HepG2 (cell line): ENCODE data around the gene PRR36. TPM values are rescaled to one million over a fixed set of nuclear protein-coding genes. Genes with fewer than 3 reads are reported as not detected.

Source experiments
- ATAC-seq: fragments of 200-7000 bp; cut with Tn5 transposase; 3 replicates; pipeline ENCODE4 v1.9.1; 2020; ENCODE audit warnings: mild to moderate bottlenecking, moderate library complexity
- BruUV-seq: library from RNA; stranded (reverse); fragments of 400-500 nt; replicated peaks from 2 replicates; lab custom pipeline; 2021; lab: Mats Ljungman, UMichigan
- CTCF ChIA-PET: fragments of 300-600 bp; formaldehyde crosslinking; extraction: SDS; loops from one replicate; lab custom pipeline; 2021; ENCODE audit warnings: low total read pairs, inconsistent platforms, low intra/inter-chr PET ratio; lab: Yijun Ruan, JAX
- POLR2A ChIA-PET: fragments of 350-600 bp; sonication (Branson Sonifier 250); formaldehyde crosslinking; loops from one replicate; lab custom pipeline; 2020; ENCODE audit warnings: antibody characterized with exemption, inconsistent platforms; lab: Yijun Ruan, JAX
- DNase-seq: peaks from one replicate; pipeline ENCODE4 v3.0.0-alpha.2; 2015; ENCODE audit warnings: low spot score
- FAIRE-seq: peaks from 3 replicates; lab custom pipeline; 2011; peaks lifted over from hg19 to GRCh38; lab: Jason Lieb, UNC
- H2AFZ ChIP-seq: one replicate; pipeline ENCODE4 v1.6.1; 2011; ENCODE audit warnings: low read length, inconsistent platforms
- H3K27ac ChIP-seq: fragments of 300-600 bp; 3 replicates; pipeline ENCODE4 v1.8.0; 2011; ENCODE audit warnings: mixed run types, mild to moderate bottlenecking, mixed read lengths, low read length, inconsistent platforms; ENCODE audit not compliant: insufficient read depth; ENCODE audit errors: extremely low read length
- H3K27me3 ChIP-seq, 2 experiments: fragments of 200-600 bp in 1 of 2; 2 replicates in 1 of 2; 3 replicates in 1 of 2; pipeline versions ENCODE4 v1.6.0 to v1.8.0; 2011; ENCODE audit warnings: low read length in 2 of 2, mild to moderate bottlenecking in 2 of 2, moderate library complexity in 2 of 2, inconsistent platforms in 1 of 2; ENCODE audit not compliant: insufficient read depth in 2 of 2, control insufficient read depth in 1 of 2
- H3K36me3 ChIP-seq, 2 experiments: fragments of 200-600 bp in 1 of 2; replicated peaks in 1 of 2; 2 replicates in 1 of 2; 3 replicates in 1 of 2; pipeline versions ENCODE4 v1.5.1 to v1.8.0; 2011; ENCODE audit warnings: low read length in 2 of 2, inconsistent platforms in 1 of 2; ENCODE audit not compliant: insufficient read depth in 2 of 2, control insufficient read depth in 1 of 2
- H3K4me1 ChIP-seq: 2 replicates; pipeline ENCODE4 v1.5.1; 2012; ENCODE audit warnings: low read length, inconsistent platforms; ENCODE audit not compliant: insufficient read depth
- H3K4me2 ChIP-seq: 2 replicates; pipeline ENCODE4 v1.6.0; 2011; ENCODE audit warnings: low read depth, low read length, inconsistent platforms
- H3K4me3 ChIP-seq, 3 experiments: fragments of 200-600 bp in 1 of 3; sonication (generic), shearing (Covaris generic) in 1 of 3; replicated peaks in 1 of 3; 2 replicates each; pipeline ENCODE4 v1.5.1; 2011 to 2016; ENCODE audit warnings: low read length in 3 of 3, inconsistent platforms in 2 of 3, low read depth in 2 of 3, mild to moderate bottlenecking in 2 of 3, control low read depth in 1 of 3, mixed read lengths in 1 of 3; ENCODE audit not compliant: insufficient read depth in 1 of 3
- H3K79me2 ChIP-seq: one replicate; pipeline ENCODE4 v1.6.1; 2011; ENCODE audit warnings: low read length, inconsistent platforms; ENCODE audit not compliant: insufficient read depth
- H3K9ac ChIP-seq: 2 replicates; pipeline ENCODE4 v1.6.0; 2011; ENCODE audit warnings: mild to moderate bottlenecking, low read depth, low read length, inconsistent platforms; ENCODE audit not compliant: insufficient read depth
- H3K9me3 ChIP-seq: 2 replicates; pipeline ENCODE4 v1.5.1; 2012; ENCODE audit warnings: mild to moderate bottlenecking, low read length
- H4K20me1 ChIP-seq: 2 replicates; pipeline ENCODE4 v1.6.0; 2011; ENCODE audit warnings: inconsistent platforms, mild to moderate bottlenecking, low read length, moderate library complexity; ENCODE audit not compliant: insufficient read depth
- CCAR2 ChIP-seq: fragments of 200-400 bp; formaldehyde crosslinking; optimal IDR thresholded peaks from 2 replicates; pipeline ENCODE3; 2018; ENCODE audit warnings: low read depth, mild to moderate bottlenecking, low read length, moderate library complexity
- JUND ChIP-seq: sonication (generic); formaldehyde crosslinking; IDR thresholded peaks from 2 replicates; pipeline ENCODE4 v1.8.0; 2022; ENCODE audit warnings: mild to moderate bottlenecking, missing genetic modification reagents
- MED1 ChIP-seq: sonication (generic); formaldehyde crosslinking; IDR thresholded peaks from 2 replicates; pipeline ENCODE4 v1.4.0; 2020; ENCODE audit warnings: missing genetic modification reagents
- NFIC ChIP-seq: IDR thresholded peaks from 2 replicates; pipeline ENCODE4 v1.6.1; 2012; ENCODE audit warnings: mild to moderate bottlenecking, low read length, inconsistent platforms
- TBX2 ChIP-seq: sonication (generic); formaldehyde crosslinking; IDR thresholded peaks from 2 replicates; pipeline ENCODE4 v1.5.0; 2020; ENCODE audit warnings: missing genetic modification reagents, mild to moderate bottlenecking, borderline replicate concordance
- ZBTB33 ChIP-seq: sonication (generic); formaldehyde crosslinking; IDR thresholded peaks from 2 replicates; pipeline ENCODE4 v1.4.0; 2020; ENCODE audit warnings: missing genetic modification reagents
- ZFP36 ChIP-seq: fragments of 150-350 bp; IDR thresholded peaks from 2 replicates; pipeline ENCODE4 v1.6.1; 2018; ENCODE audit warnings: borderline replicate concordance, low read length, low read depth; ENCODE audit not compliant: partially characterized antibody
- ZNF770 ChIP-seq: sonication (generic); formaldehyde crosslinking; IDR thresholded peaks from 2 replicates; pipeline ENCODE4 v1.5.0; 2020; ENCODE audit warnings: mild to moderate bottlenecking, missing genetic modification reagents
- ZNF772 ChIP-seq: sonication (generic); formaldehyde crosslinking; IDR thresholded peaks from 2 replicates; pipeline ENCODE4 v1.5.0; 2020; ENCODE audit warnings: mild to moderate bottlenecking, missing genetic modification reagents
- WGBS: methylation state at CpG from one replicate; pipeline ENCODE4 v1.1.6; 2017; ENCODE audit warnings: low lambda C conversion rate; 5-methylcytosine and 5-hydroxymethylcytosine counted together
- in situ Hi-C: cut with HindIII; loops from 2 replicates; pipeline ENCODE4 v1.10.0; 2017; ENCODE audit warnings: low pct_unique_long_range_greater_than_20kb; ENCODE audit not compliant: extremely low pct_ligation_motif_present
- intact Hi-C: fragments of 100-400 bp; cut with micrococcal nuclease; formaldehyde crosslinking; loops from one replicate; pipeline ENCODE4 v1.10.0; 2022; ENCODE audit not compliant: unreplicated experiment
- polyA plus RNA-seq, 8 experiments: library from polyadenylated mRNA; depleted of rRNA in 3 of 8; stranded (reverse) in 7 of 8; unstranded in 1 of 8; fragments of >200 nt; fragmentation: Illumina TruSeq in 4 of 8; extraction: Trizol in 4 of 8; gene quantifications; 2 replicates each; pipeline versions ENCODE4 v1.2.1 to v1.2.3, GENCODE V29; 2011 to 2016; ENCODE audit warnings: low read depth in 4 of 8, missing spikeins in 1 of 8, mixed read lengths in 1 of 8; ENCODE audit not compliant: insufficient read depth in 1 of 8
- total RNA-seq, 5 experiments: library from RNA; depleted of rRNA; stranded (reverse); fragments of >200 nt; fragmentation: Illumina TruSeq; extraction: Trizol; gene quantifications; 2 replicates each; pipeline ENCODE4 v1.2.3, GENCODE V29; 2016; ENCODE audit warnings: low read depth in 1 of 5

The PRR36 gene
- total and polyA plus RNA-seq, 2 of the 13 experiments (the other 11 are each of a cell fraction or from before 2014, with no cell fraction given), result 0.07 to 0.17 TPM

GRCh38 chr19:7866399-7867091 is 7.6 kb downstream of the PRR36 start (continued):
- TF ChIP-seq ZNF770 (CRISPR knock-in tag) (no peak), MED1 (CRISPR knock-in tag) (no peak), NFIC (no peak), JUND (CRISPR knock-in tag) (no peak), ZNF772 (0 out of 2 replicates have a peak, but pooled peaks have one; percentile 28)

GRCh38 chr19:7865262-7865911 is 8.8 kb downstream of the PRR36 start:
- Histone ChIP-seq H3K4me1 (peaks cover 44% of the 10 kb centered on the region), H3K27me3 (no peaks in the 10 kb centered on the region)
- TF ChIP-seq CCAR2 (no peak), ZFP36 (peak; percentile 69), TBX2 (CRISPR knock-in tag) (peak; percentile 42; the same call in 1 of the 2 replicates), ZBTB33 (CRISPR knock-in tag) (peak; percentile 66)
- TF ChIP-seq, all 625 proteins: peak for 3
- in situ Hi-C loops, result no loop called here
- 44% methylated on average over 8 of the region's 10 CpGs for WGBS
- FAIRE-seq (no peak), ATAC-seq (no peak), DNase-seq (no peak)
- no peak overlapping the region for H3K27ac ChIP-seq
- no peaks in the 10 kb centered on the region for H3K9me3 ChIP-seq
- H3K36me3 ChIP-seq, result no peaks in the 10 kb centered on the region
- H4K20me1 ChIP-seq, result no peaks in the 10 kb centered on the region
- no peaks in the 10 kb centered on the region for H3K79me2 ChIP-seq
- H3K9ac ChIP-seq, result peak overlapping the region; percentile 26; the same call in 1 of the 2 replicates
- H2AFZ ChIP-seq, result no peak overlapping the region
- BruUV-seq, result no TSS peak
- ChIA-PET CTCF (no interaction called here), POLR2A (interaction anchor here (1.3 kb wide), 1 partner anchor 12 kb away, joined by 4 read pairs; no protein-coding TSS in a partner anchor)
- intact Hi-C loops, result no loop called here
- peak overlapping the region in 1 of 3 experiments; percentile 27; a peak in 1 of 6 replicates for H3K4me3 ChIP-seq
- peak overlapping the region; percentile 68 for H3K4me2 ChIP-seq
